ENCODE data around the gene ANTKMT. TPM values are rescaled to one million over a fixed set of nuclear protein-coding genes. Genes with fewer than 3 reads are reported as not detected.

Gene ANTKMT
- total RNA-seq, 2 donors from 2014 or later, result 42.1 to 83.1 TPM

DNA sequence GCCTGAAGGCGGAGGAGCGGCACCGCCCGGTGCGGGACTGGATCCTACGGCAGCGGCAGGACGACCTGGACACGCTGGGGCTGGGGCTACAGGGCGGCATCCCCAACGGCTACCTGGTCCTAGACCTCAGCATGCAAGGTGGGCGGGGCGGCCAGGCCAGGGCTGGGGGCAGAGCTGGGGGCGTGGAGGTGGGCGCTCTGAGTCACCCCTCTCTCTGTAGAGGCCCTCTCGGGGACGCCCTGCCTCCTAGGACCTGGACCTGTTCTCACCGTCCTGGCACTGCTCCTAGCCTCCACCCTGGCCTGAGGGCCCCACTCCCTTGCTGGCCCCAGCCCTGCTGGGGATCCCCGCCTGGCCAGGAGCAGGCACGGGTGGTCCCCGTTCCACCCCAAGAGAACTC is 47.5 kb downstream of the ANTKMT start:
- H3K4me1 ChIP-seq, result no peaks in the 10 kb centered on the region
- no peaks in the 10 kb centered on the region for H3K36me3 ChIP-seq
- H3K4me3 ChIP-seq, result no peak overlapping the region
- no peak overlapping the region for H3K27ac ChIP-seq
- H3K27me3 ChIP-seq, result no peaks in the 10 kb centered on the region
- intact Hi-C loops (cut with DNase I), result no loop called here
- H3K9me3 ChIP-seq, result no peaks in the 10 kb centered on the region
- TF ChIP-seq, protein P1, sequence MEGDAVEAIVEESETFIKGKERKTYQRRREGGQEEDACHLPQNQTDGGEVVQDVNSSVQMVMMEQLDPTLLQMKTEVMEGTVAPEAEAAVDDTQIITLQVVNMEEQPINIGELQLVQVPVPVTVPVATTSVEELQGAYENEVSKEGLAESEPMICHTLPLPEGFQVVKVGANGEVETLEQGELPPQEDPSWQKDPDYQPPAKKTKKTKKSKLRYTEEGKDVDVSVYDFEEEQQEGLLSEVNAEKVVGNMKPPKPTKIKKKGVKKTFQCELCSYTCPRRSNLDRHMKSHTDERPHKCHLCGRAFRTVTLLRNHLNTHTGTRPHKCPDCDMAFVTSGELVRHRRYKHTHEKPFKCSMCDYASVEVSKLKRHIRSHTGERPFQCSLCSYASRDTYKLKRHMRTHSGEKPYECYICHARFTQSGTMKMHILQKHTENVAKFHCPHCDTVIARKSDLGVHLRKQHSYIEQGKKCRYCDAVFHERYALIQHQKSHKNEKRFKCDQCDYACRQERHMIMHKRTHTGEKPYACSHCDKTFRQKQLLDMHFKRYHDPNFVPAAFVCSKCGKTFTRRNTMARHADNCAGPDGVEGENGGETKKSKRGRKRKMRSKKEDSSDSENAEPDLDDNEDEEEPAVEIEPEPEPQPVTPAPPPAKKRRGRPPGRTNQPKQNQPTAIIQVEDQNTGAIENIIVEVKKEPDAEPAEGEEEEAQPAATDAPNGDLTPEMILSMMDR (IDR thresholded peaks at IDR 0.05), result no peak
- no peak for DNase-seq
- no peak overlapping the region for H3K9ac ChIP-seq (ENCODE audit: low read depth in 2 of 2, low read length in 2 of 2)

DNA sequence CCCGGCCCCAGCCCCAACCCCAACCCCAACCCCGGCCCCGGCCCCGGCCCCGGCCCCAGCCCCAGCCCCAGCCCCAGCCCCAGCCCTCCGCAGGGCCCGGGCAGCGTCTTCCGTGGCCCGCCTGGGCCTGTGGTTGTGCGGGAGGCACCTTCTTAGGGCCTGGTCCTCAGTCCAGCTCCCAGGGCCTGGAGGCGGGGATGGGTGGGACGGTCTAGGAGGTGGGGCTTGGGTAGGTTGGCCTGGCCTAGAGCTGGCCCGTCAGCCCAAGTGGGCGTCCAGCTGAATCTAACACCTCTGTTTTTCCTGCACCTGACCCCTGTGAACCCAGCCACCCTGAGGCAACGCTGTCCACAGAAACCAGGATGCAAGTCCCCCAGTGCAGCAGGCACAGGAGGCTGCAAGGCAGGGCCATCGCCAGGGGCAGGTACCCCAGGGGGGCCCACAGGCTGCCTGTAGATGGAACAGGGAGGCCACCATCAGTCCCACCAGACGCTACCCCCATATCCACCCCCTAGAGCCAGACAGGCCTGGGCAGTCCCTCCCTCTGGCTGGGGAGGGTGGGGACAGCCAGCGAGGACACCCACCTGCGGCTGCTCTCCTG is 48.3 kb downstream of the ANTKMT start:
- DNase-seq, result no peak

DNA sequence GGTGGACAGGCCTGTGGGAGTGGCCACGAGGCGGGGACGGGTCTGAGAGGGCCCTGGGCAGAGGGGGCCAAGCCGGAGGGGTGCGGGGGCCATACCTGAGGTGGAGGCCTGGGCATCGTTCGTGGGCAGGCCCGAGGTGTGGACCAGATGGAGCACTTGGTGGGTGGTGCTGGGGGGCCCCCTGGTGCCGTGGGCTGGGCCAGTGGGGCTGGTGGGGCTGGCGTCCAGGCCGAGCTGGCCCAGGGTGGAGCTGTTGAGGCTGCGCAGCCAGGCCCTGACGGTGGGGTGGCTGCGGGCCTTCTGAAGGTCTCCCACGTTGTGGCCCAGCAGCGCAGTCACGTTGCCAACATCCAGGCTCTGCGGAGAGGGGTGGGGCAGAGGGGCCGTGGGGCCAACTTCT is 49.0 kb downstream of the ANTKMT start:
- Histone ChIP-seq H3K27ac (no peak overlapping the region), H3K36me3 (no peaks in the 10 kb centered on the region), H3K4me3 (no peak overlapping the region), H3K4me1 (no peaks in the 10 kb centered on the region), H3K27me3 (no peaks in the 10 kb centered on the region), H3K9ac (ENCODE audit: low read depth in 2 of 2, low read length in 2 of 2) (no peak overlapping the region), H3K9me3 (no peaks in the 10 kb centered on the region)
- no peak for DNase-seq
- TF ChIP-seq, protein P1 (IDR thresholded peaks at IDR 0.05), result no peak
- intact Hi-C loops (cut with DNase I), result no loop called here

More for the DNA sequence above, 48.3 kb downstream of the ANTKMT start:
- H3K9ac ChIP-seq (ENCODE audit: low read depth in 2 of 2, low read length in 2 of 2), result no peak overlapping the region
- H3K27me3 ChIP-seq, result no peaks in the 10 kb centered on the region
- no peaks in the 10 kb centered on the region for H3K36me3 ChIP-seq
- no peak overlapping the region for H3K4me3 ChIP-seq
- H3K27ac ChIP-seq, result no peak overlapping the region
- no peaks in the 10 kb centered on the region for H3K4me1 ChIP-seq
- no peaks in the 10 kb centered on the region for H3K9me3 ChIP-seq
- intact Hi-C loops (cut with DNase I), result no loop called here
- TF ChIP-seq, protein P1 (IDR thresholded peaks at IDR 0.05), result no peak

DNA sequence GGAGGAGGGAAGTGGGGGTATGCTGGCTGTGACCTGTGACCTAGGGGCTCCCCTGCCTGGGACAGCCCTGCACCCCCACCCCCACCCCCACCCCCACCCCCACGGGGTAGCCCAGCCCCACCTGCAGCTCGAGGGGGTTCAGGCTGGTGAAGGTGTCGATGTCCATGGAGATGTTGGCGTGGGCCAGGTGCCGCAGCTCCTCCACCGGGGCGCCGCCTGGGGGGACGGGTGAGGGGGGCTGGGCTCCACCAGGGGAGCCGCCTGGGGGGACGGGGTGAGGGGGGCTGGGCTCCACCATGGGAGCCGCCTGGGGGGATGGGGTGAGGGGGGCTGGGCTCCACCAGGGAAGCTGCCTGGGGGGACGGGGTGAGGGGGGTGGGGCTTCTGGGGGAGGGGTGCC is 49.5 kb downstream of the ANTKMT start:
- intact Hi-C loops (cut with DNase I), result no loop called here
- Histone ChIP-seq H3K9me3 (no peaks in the 10 kb centered on the region), H3K27me3 (no peaks in the 10 kb centered on the region), H3K9ac (ENCODE audit: low read depth in 2 of 2, low read length in 2 of 2) (no peak overlapping the region), H3K36me3 (no peaks in the 10 kb centered on the region), H3K4me1 (no peaks in the 10 kb centered on the region), H3K27ac (no peak overlapping the region), H3K4me3 (no peak overlapping the region)
- no peak for DNase-seq
- TF ChIP-seq, protein P1 (IDR thresholded peaks at IDR 0.05), result no peak

Small RNA genes lying within 50 kb of the gene (microRNA-seq; reads per million reads assigned to microRNA genes)
- gene MIR662, result not detected

Other genes starting within 250 kb of the ANTKMT start
- 100 to 1,000 TPM in 1 of 2 donors, 10 to 100 TPM in 1; 74.6 to 139 TPM for gene CAPN15, start 193.4 kb upstream of the ANTKMT start, total RNA-seq
- gene PRR35, start 160.8 kb upstream of the ANTKMT start, total RNA-seq, result not detected
- gene NHLRC4, start 154.1 kb upstream of the ANTKMT start, total RNA-seq, result under 1 TPM; 0.32 to 0.35 TPM
- gene PIGQ, start 151.2 kb upstream of the ANTKMT start, total RNA-seq, result 10 to 100 TPM; 25.6 to 59.3 TPM
- gene RAB40C, start 131.1 kb upstream of the ANTKMT start, total RNA-seq, result 10 to 100 TPM; 34.9 to 38.5 TPM
- gene WFIKKN1, start 90.2 kb upstream of the ANTKMT start, total RNA-seq, result 1 to 10 TPM in 1 of 2 donors, under 1 TPM in 1; 0.80 to 1.1 TPM
- gene METTL26, start 84.8 kb upstream of the ANTKMT start, total RNA-seq, result 100 to 1,000 TPM in 1 of 2 donors, 10 to 100 TPM in 1; 43.7 to 102 TPM
- gene MCRIP2, start 79.3 kb upstream of the ANTKMT start, total RNA-seq, result 100 to 1,000 TPM; 132 to 158 TPM
- gene WDR90, start 71.8 kb upstream of the ANTKMT start, total RNA-seq, result 100 to 1,000 TPM in 1 of 2 donors, 10 to 100 TPM in 1; 25.1 to 122 TPM
- gene RHOT2, start 53.0 kb upstream of the ANTKMT start, total RNA-seq, result 100 to 1,000 TPM; 112 to 182 TPM
- gene RHBDL1, start 45.5 kb upstream of the ANTKMT start, total RNA-seq, result 1 to 10 TPM; 4.0 to 5.7 TPM
- 100 to 1,000 TPM in 1 of 2 donors, 10 to 100 TPM in 1; 96.7 to 159 TPM for gene STUB1, start 40.7 kb upstream of the ANTKMT start, total RNA-seq
- gene JMJD8, start 36.8 kb upstream of the ANTKMT start, total RNA-seq, result 10 to 100 TPM; 40.7 to 72.1 TPM
- gene WDR24, start 30.7 kb upstream of the ANTKMT start, total RNA-seq, result 10 to 100 TPM in 1 of 2 donors, 1 to 10 TPM in 1; 8.5 to 18.8 TPM
- gene FBXL16, start 15.3 kb upstream of the ANTKMT start, total RNA-seq, result 1 to 10 TPM; 2.0 to 2.2 TPM
- gene METRN, start 6.0 kb upstream of the ANTKMT start, total RNA-seq, result 10 to 100 TPM; 23.3 to 50.0 TPM
- gene CCDC78, start 5.3 kb downstream of the ANTKMT start, total RNA-seq, result 1 to 10 TPM in 1 of 2 donors, under 1 TPM in 1; 0.37 to 3.7 TPM
- 10 to 100 TPM in 1 of 2 donors, 1 to 10 TPM in 1; 2.6 to 13.0 TPM for gene HAGHL, start 6.0 kb downstream of the ANTKMT start, total RNA-seq
- 10 to 100 TPM; 29.2 to 62.1 TPM for gene CIAO3, start 19.9 kb downstream of the ANTKMT start, total RNA-seq
- gene MSLN, start 39.6 kb downstream of the ANTKMT start, total RNA-seq, result 1 to 10 TPM; 1.4 to 1.8 TPM
- 10 to 100 TPM; 17.3 to 35.6 TPM for gene RPUSD1, start 67.2 kb downstream of the ANTKMT start, total RNA-seq
- gene CHTF18, start 67.5 kb downstream of the ANTKMT start, total RNA-seq, result 100 to 1,000 TPM in 1 of 2 donors, 10 to 100 TPM in 1; 16.5 to 111 TPM
- gene GNG13, start 79.6 kb downstream of the ANTKMT start, total RNA-seq, result under 1 TPM in 1 of 2 donors, not detected in 1; 0.24 TPM
- 10 to 100 TPM in 1 of 2 donors, 1 to 10 TPM in 1; 8.4 to 12.8 TPM for gene LMF1, start 249.8 kb downstream of the ANTKMT start, total RNA-seq

Measured in colonic mucosa (tissue), 4 donors.